ENCODE data around the gene RALGAPA2.

The RALGAPA2 gene

GRCh38 chr20:20683481-20684321 lies 28.7 kb downstream of the RALGAPA2 start:
- no peak for DNase-seq (ENCODE audit: low read depth)

DNA sequence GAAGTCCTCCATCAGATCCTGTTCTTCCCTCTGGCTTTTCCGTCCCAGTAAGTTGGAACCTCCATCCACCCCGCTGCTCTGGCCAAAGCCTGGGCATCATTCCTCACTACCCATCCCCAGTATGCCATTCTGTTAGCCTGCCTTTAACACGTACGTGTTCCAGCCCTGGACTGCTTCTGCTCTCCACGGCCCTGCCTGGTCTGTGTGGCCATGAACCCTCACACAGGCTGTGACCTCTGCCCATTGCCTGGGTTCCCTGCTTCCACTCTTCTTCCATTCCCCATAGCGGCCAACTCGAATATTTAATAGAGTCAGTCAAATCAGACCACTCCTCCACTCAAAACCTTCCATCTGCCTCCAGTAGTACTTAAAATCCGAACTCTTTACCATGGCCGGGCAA lies 29.4 kb downstream of the RALGAPA2 start:
- no peak for DNase-seq (ENCODE audit: low read depth)

DNA sequence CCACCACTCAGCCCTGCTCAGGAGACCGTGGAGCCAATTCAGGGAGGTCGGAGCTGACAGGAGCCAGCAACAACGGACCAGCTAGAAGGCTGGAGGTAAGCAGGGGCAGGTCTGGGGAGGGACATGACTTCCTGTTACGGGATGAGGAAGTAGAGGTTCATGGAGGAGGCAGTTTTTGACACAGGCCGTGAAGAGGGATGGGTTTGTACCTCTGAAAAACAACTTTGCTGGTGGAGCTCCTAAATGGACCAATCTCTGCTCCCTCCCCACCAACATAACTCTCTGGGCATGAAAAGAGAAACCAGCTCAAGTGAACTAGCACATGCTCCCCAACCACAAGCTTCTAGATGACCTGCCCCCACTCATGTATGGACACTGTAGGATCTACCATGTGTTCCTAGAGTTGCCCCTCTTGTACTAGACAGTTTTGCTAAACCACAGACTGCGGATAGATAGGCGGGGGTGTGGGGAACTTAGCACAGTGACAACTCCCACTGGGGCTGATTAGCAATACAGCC lies 31.4 kb downstream of the RALGAPA2 start:
- DNase-seq (ENCODE audit: low read depth), result no peak

- no peak for DNase-seq (ENCODE audit: low read depth)
Measured at GRCh38 chr20:20679316-20679715, 33.1 kb downstream of the RALGAPA2 start.

- no peak for DNase-seq (ENCODE audit: low read depth)
Measured at GRCh38 chr20:20677186-20677585, 35.3 kb downstream of the RALGAPA2 start.

- DNase-seq (ENCODE audit: low read depth), result no peak
Measured at GRCh38 chr20:20668639-20669038, 43.8 kb downstream of the RALGAPA2 start.

DNA sequence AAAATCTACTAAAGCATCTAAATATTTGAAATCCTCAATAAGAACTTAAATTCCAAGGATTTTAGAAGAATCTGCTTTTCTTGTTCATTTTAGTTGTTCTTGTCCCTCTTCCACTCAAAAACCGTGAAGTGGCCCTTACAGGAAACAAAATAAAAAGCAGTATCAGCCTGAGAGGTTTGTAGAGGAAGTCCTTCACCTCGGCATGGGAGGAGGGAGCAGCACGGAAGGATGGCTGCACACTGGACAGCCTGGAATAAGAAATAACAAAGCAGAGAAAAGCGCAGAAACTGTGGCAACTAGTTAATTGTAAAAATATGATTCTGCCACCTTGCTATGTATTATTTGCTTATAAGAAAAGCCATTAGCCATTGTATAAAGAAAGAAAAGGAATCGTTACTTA lies 46.1 kb downstream of the RALGAPA2 start:
- no peak for DNase-seq (ENCODE audit: low read depth)

- no peak for DNase-seq (ENCODE audit: low read depth)
Measured at GRCh38 chr20:20665606-20666332, 46.7 kb downstream of the RALGAPA2 start.

DNA sequence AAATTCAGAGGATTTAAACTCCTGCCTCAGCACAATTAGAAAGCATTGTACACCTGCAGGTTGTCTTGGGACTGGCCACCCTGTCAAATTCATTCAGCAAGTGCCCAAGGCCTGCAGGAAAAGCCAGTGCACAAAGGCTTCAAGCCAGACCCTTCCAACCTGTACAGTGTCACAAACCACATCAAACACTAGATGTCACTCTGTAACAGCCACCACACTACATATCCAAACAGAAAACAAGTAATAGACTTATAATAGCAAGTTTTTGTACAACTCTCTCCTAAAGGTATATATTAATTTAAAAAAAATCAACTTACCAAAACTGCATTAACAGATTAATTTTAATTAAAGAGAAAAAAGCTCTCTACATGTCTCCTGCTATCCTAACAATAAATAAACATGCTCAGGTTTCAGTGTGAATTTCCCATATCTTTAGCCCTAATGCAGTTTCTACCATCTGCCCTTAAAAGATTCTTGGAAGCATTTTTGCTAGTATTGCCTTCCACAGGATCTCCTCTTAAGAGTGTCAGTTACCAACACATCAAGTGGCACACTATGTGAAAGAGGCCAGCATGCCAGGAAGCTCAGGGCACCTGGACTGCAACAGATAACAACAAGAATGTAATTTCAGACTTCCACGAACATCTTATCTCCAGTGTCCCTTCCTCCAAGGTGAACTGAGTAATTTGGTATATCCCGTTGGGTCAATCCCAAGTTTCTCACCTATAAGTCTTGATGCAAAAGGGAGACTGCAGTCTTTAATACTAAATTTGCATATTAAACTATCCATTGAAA lies 47.5 kb downstream of the RALGAPA2 start:
- DNase-seq (ENCODE audit: low read depth), result no peak

DNA sequence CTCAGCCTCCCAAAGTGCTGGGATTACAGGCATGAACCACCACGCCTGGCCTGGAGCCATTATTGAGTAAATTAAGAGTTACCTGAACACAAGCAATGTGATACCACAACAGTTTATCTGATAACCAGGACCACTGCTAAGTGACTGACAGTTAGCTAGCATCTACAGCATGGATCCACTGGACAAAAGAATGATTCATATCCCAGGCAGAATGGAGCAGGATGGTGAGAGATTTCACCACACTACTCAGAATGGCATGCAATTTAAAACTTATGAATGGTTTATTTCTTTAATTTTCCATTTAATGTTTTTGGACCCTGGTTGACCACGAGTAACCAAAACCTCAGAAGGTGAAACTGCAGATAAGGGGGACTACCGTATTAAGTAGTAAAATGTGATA lies 48.6 kb downstream of the RALGAPA2 start:
- DNase-seq (ENCODE audit: low read depth), result no peak

GRCh38 chr20:20658871-20659431 lies 53.5 kb downstream of the RALGAPA2 start:
- no peak for DNase-seq (ENCODE audit: low read depth)

DNA sequence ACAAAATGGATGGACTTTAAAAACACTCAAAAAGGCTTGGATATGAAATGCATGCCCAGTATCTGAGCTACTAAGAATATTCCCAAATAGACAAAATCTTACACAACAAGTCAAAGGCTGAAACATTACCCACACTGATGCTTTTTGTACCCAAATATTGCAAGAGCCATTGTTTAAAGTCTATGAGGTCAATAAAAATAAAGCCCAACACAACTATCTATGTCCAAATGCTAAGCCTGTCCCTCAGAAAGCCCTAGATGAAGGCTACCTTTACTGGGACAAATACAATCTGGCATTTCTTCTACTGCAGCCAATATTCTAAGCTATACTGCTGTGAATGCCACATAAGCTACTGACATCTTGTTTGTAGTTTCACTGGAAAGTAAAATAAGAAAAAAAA lies 54.3 kb downstream of the RALGAPA2 start:
- no peak for DNase-seq (ENCODE audit: low read depth)

- DNase-seq (ENCODE audit: low read depth), result no peak
Measured at GRCh38 chr20:20657092-20657491, 55.4 kb downstream of the RALGAPA2 start.

DNA sequence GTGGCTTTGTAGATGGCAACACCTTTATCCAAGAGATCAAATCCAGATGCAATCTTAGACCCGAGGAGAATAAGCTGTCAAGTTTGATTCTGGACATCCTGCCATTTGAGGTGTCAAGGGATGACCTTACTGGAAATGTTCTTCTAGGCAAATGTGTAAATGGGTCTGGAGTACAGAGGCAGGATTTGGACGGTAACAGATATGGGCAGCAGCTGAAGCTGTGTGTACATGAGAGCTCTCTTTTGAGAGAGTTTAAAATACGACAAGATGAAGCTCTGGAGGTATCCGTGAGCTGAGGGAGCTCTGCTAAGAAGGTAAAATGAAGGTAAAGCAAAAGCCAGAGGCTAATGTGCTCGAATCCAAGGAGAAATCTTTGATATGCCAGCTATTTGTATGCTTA lies 56.6 kb downstream of the RALGAPA2 start:
- no peak for DNase-seq (ENCODE audit: low read depth)

GRCh38 chr20:20649945-20650344 lies 62.5 kb downstream of the RALGAPA2 start:
- DNase-seq (ENCODE audit: low read depth), result no peak

DNA sequence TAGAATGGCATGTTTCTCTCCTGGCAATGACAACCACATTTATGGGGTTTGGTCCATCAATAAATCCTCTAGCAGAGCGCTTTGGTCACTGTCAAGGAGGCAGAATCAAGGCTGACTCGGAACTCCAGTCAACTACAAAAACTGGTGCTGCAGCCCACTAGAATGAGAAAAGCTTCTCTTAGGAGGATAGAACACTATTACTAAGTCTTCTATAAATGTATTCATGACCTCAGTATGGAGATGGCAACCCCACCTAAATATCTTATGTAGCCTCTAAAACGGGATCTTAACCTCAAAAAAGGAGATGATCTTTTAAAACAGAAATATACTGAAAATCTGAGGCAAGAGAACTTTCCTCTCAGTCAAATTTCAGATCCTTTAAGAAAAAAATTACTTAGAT lies 68.5 kb downstream of the RALGAPA2 start:
- DNase-seq (ENCODE audit: low read depth), result no peak

GRCh38 chr20:20641783-20642182 lies 70.7 kb downstream of the RALGAPA2 start:
- DNase-seq (ENCODE audit: low read depth), result no peak

DNA sequence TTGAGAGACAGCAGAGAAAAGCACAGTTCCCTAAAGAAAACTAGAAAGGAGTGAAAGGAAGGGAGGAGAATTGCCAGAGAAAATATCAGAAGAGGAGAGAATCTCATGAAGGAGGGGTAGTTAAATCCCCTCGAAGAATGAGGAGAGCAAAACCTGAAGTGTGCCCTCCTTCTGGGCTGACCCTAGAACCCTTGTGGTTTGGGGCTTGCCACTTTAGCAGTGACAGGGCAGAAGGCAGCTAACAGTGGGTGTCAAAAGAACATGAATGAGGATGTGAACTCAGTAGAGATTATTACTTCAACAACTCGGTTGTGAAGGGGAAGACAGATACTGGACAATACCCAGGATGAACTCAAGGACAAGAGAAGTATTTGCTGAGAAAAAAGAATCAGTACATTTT lies 73.6 kb downstream of the RALGAPA2 start:
- DNase-seq (ENCODE audit: low read depth), result no peak

GRCh38 chr20:20637998-20638725 lies 74.3 kb downstream of the RALGAPA2 start:
- DNase-seq (ENCODE audit: low read depth), result no peak

DNA sequence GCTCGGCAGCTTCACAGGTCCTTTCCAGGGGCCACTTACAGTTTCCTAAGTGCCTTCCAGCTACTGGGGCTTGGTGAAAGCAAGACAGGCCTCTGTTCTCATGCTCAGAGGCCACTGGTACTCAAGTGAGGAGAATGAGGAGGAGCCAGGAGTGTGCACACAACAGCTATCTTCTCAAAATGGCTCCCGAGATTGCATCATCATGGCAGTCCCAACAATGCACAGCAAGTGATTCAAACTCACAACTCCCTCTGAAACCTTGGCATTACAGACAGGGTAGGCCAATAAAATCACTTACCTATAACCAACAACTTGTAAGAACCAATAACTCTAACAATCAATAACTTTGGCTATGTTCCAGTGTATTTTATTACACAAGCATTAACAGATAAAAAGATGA lies 77.4 kb downstream of the RALGAPA2 start:
- no peak for DNase-seq (ENCODE audit: low read depth)

GRCh38 chr20:20632644-20633043 lies 79.8 kb downstream of the RALGAPA2 start:
- no peak for DNase-seq (ENCODE audit: low read depth)

Measured in activated T-cell treated with anti-CD3 and anti-CD28 coated beads for 48 hours (primary cell).